ENCODE data around the gene ONECUT3. TPM values are rescaled to one million over a fixed set of nuclear protein-coding genes. Genes with fewer than 3 reads are reported as not detected.

ONECUT3 gene
- total RNA-seq, 4 donors from 2014 or later = not detected

GRCh38 chr19:1785310-1785709, 32.0 kb downstream of the ONECUT3 start:
- H3K27ac ChIP-seq = no peak overlapping the region
- H3K9me3 ChIP-seq = peaks cover 0 to 34% (median 3%) of the 10 kb centered on the region in 4 donors
- 86 to 89% methylated on average over 10 to 19 of the region's 19 CpGs for whole genome bisulfite sequencing, 2 donors
- DNase-seq (ENCODE audit: low spot score in 2 of 2) = no peak
- H3K4me1 ChIP-seq = peaks cover 0 to 15% (median 0%) of the 10 kb centered on the region in 4 donors
- H3K27me3 ChIP-seq = peaks cover 0 to 86% of the 10 kb centered on the region in 2 donors
- peaks cover 0 to 4% (median 0%) of the 10 kb centered on the region in 3 donors for H3K36me3 ChIP-seq
- no peak for TF ChIP-seq CTCF (IDR thresholded peaks at IDR 0.05)
- TF ChIP-seq POLR2A (IDR thresholded peaks at IDR 0.05) = no peak
- no peak overlapping the region for H3K4me3 ChIP-seq

DNA sequence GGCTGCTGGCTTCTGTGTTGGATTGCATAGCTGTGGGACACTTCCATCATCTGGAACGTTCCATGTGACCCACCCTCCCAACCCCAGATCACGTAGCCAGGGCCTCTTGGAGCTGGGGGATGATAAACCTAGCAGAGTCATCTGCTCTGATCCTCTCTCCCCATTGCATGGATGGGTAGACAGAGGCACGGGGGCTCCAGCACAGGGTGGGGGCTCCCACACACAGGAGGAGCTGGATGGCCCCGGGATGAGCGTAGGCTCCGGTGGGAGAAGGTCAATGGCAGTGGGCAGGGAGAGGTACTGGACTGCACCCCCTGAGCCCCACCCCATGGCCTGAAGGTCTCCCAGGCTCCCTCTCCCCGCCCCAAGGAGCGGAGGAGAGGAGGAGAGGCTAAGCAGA, 33.4 kb downstream of the ONECUT3 start:
- no peak overlapping the region for H3K4me3 ChIP-seq
- peaks cover 0 to 80% of the 10 kb centered on the region in 2 donors for H3K27me3 ChIP-seq
- H3K9me3 ChIP-seq = peaks cover 0 to 23% (median 2%) of the 10 kb centered on the region in 4 donors
- no peak for DNase-seq (ENCODE audit: low spot score in 2 of 2)
- peaks cover 0 to 2% (median 0%) of the 10 kb centered on the region in 3 donors for H3K36me3 ChIP-seq
- 70 to 87% methylated on average over 8 of the region's 8 CpGs for WGBS, 2 donors
- H3K27ac ChIP-seq = no peak overlapping the region
- peaks cover 0 to 15% (median 0%) of the 10 kb centered on the region in 4 donors for H3K4me1 ChIP-seq
- no peak for TF ChIP-seq CTCF (IDR thresholded peaks at IDR 0.05)
- no peak for TF ChIP-seq EP300 (IDR thresholded peaks at IDR 0.05)
- TF ChIP-seq POLR2A (IDR thresholded peaks at IDR 0.05) = no peak

DNA sequence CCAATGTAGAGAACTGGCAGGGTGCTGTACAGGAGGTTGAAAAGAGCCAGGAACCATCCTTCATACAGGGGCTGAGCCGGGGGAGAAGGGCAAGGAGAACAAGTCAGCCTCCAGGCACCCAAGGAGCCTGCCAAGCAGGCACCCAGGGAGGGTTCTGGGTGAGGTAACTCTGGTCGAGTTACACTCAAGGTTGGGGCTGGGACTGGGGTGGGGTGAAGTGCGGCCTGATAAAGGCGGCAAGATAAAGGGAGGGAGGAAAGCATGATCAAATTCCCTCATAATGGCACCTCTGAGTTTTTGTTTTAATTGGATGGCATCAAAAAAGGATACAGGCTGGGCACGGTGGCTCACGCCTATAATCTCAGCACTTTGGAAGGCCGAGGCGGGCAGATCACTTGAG, 33.8 kb downstream of the ONECUT3 start:
- H3K4me1 ChIP-seq = peaks cover 0 to 15% (median 0%) of the 10 kb centered on the region in 4 donors
- DNase-seq (ENCODE audit: low spot score in 2 of 2) = no peak
- peaks cover 0 to 75% of the 10 kb centered on the region in 2 donors for H3K27me3 ChIP-seq
- no peaks in the 10 kb centered on the region for H3K36me3 ChIP-seq
- no peak overlapping the region for H3K27ac ChIP-seq
- peaks cover 0 to 18% (median under 1%) of the 10 kb centered on the region in 4 donors for H3K9me3 ChIP-seq
- TF ChIP-seq POLR2A (IDR thresholded peaks at IDR 0.05) = no peak
- no peak for TF ChIP-seq CTCF (IDR thresholded peaks at IDR 0.05)
- TF ChIP-seq EP300 (IDR thresholded peaks at IDR 0.05) = no peak
- H3K4me3 ChIP-seq = no peak overlapping the region
- WGBS, 2 donors = 73 to 81% methylated on average over 8 of the region's 8 CpGs

DNA sequence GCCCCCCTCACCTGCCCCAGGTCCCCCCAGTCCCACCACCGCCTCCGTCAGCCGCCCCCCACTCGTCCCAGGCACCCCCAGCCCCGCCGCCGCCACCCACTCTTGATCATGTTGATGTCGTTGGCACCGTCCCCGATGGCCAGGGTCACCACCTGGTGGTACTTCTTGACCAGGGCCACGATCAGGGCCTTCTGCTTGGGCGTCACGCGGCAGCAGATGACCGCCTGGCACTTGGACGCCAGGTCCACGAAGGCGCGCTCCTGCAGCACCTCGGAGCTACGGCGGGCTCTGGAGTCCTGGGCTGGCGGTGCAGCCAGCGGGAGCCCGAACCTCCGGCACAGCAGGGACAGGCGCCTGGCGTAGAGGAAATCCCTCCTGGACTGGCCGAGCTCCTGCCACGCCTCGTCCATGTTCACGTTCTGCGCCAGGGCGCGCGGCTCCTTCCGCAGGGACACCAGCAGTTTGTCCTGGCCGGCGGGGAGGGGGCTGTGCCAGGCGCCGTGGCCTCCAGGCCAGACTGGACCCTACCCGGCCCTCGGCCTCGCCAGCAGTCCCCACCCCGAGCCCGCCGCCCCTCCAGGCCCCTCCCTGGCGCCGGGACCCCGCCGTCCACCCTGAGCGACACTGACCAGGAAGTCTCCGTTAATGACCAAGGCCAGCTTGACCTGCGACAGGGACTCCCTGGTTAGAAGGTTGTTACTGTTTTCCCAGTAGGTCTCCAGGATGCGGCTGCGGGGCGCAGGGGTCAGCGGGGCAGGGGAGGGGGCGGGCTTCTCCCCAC, 36.1 kb downstream of the ONECUT3 start:
- peaks cover 0 to 15% (median 0%) of the 10 kb centered on the region in 4 donors for H3K4me1 ChIP-seq
- H3K9me3 ChIP-seq = no peaks in the 10 kb centered on the region
- WGBS, 2 donors = 6 to 11% methylated on average over 6 to 12 of the region's 59 CpGs
- H3K4me3 ChIP-seq = no peak overlapping the region
- TF ChIP-seq CTCF (IDR thresholded peaks at IDR 0.05) (no peak), EP300 (IDR thresholded peaks at IDR 0.05) (no peak), POLR2A (IDR thresholded peaks at IDR 0.05) (no peak)
- no peak overlapping the region for H3K27ac ChIP-seq
- no peaks in the 10 kb centered on the region for H3K36me3 ChIP-seq
- H3K27me3 ChIP-seq = peaks cover 0 to 53% of the 10 kb centered on the region in 2 donors
- DNase-seq (ENCODE audit: low spot score in 2 of 2) = no peak

GRCh38 chr19:1790054-1790792, 36.9 kb downstream of the ONECUT3 start:
- TF ChIP-seq EP300 (IDR thresholded peaks at IDR 0.05) = no peak
- H3K27me3 ChIP-seq = peaks cover 0 to 50% of the 10 kb centered on the region in 2 donors

More at GRCh38 chr19:1790054-1790792, 36.9 kb downstream of the ONECUT3 start:
- 28 to 41% methylated on average over 2 to 5 of the region's 7 CpGs for WGBS, 2 donors
- DNase-seq (ENCODE audit: low spot score in 2 of 2) = no peak
- peaks cover 0 to 15% (median 0%) of the 10 kb centered on the region in 4 donors for H3K4me1 ChIP-seq
- no peak overlapping the region for H3K27ac ChIP-seq
- H3K4me3 ChIP-seq = no peak overlapping the region
- no peaks in the 10 kb centered on the region for H3K36me3 ChIP-seq
- no peaks in the 10 kb centered on the region for H3K9me3 ChIP-seq
